GM23248 (cell line): Measurements from ENCODE around the gene MPDZ. TPM values are rescaled to one million over a fixed set of nuclear protein-coding genes. Genes with fewer than 3 reads are reported as not detected.

Experiments
- DNase-seq: peaks from one replicate; pipeline ENCODE4 v3.0.0-alpha.2; 2015
- H2AFZ ChIP-seq: fragments of 200-600 bp; sonication (generic); 2 replicates; pipeline ENCODE4 v1.6.1; 2016; ENCODE audit warnings: antibody characterized with exemption
- H3F3A ChIP-seq: fragments of 200-600 bp; sonication (generic); 2 replicates; pipeline ENCODE4 v1.6.1; 2016; ENCODE audit warnings: mild to moderate bottlenecking, antibody characterized with exemption, mixed run types; ENCODE audit not compliant: insufficient read depth
- H3K27ac ChIP-seq: fragments of 200-600 bp; sonication (generic); 2 replicates; pipeline ENCODE4 v1.5.1; 2016; ENCODE audit warnings: mild to moderate bottlenecking
- H3K27me3 ChIP-seq: fragments of 200-600 bp; sonication (generic); replicated peaks from 2 replicates; pipeline ENCODE4 v1.6.1; 2016; ENCODE audit warnings: mild to moderate bottlenecking; ENCODE audit not compliant: insufficient read depth
- H3K36me3 ChIP-seq: fragments of 200-600 bp; sonication (generic); 2 replicates; pipeline ENCODE4 v1.6.1; 2016; ENCODE audit warnings: low read depth, mild to moderate bottlenecking
- H3K4me1 ChIP-seq: fragments of 200-600 bp; sonication (generic); 2 replicates; pipeline ENCODE4 v1.6.1; 2016; ENCODE audit warnings: mild to moderate bottlenecking; ENCODE audit not compliant: insufficient read depth
- H3K4me2 ChIP-seq: fragments of 200-600 bp; sonication (generic); one replicate; pipeline ENCODE4 v1.6.1; 2016; ENCODE audit warnings: mild to moderate bottlenecking; ENCODE audit not compliant: unreplicated experiment
- H3K4me3 ChIP-seq: fragments of 200-600 bp; sonication (generic); 2 replicates; pipeline ENCODE4 v1.5.1; 2016; ENCODE audit warnings: mild to moderate bottlenecking
- H3K79me2 ChIP-seq: fragments of 200-600 bp; sonication (generic); 2 replicates; pipeline ENCODE4 v1.6.1; 2016; ENCODE audit warnings: mild to moderate bottlenecking; ENCODE audit not compliant: insufficient read depth
- H3K9ac ChIP-seq: fragments of 200-600 bp; sonication (generic); 2 replicates; pipeline ENCODE4 v1.6.1; 2016; ENCODE audit warnings: mild to moderate bottlenecking
- H3K9me2 ChIP-seq: fragments of 200-600 bp; sonication (generic); 2 replicates; pipeline ENCODE4 v1.6.1; 2016; ENCODE audit warnings: mixed run types, mild to moderate bottlenecking, moderate library complexity; ENCODE audit not compliant: insufficient read depth
- H3K9me3 ChIP-seq: fragments of 200-600 bp; sonication (generic); one replicate; pipeline ENCODE4 v1.6.1; 2017; ENCODE audit warnings: low read depth
- H4K20me1 ChIP-seq: fragments of 200-600 bp; sonication (generic); 2 replicates; pipeline ENCODE4 v1.6.0; 2016; ENCODE audit not compliant: insufficient read depth
- EZH2 ChIP-seq: fragments of 200-600 bp; sonication (generic); IDR thresholded peaks from 2 replicates; pipeline ENCODE4 v1.6.1; 2018; ENCODE audit warnings: antibody characterized with exemption, mild to moderate bottlenecking; ENCODE audit not compliant: insufficient read depth, poor library complexity, severe bottlenecking
- EZH2phosphoT487 ChIP-seq: fragments of 200-600 bp; sonication (generic); IDR thresholded peaks from 2 replicates; pipeline ENCODE4 v1.6.1; 2018; ENCODE audit warnings: antibody characterized with exemption, moderate library complexity, mild to moderate bottlenecking, low read depth; ENCODE audit not compliant: insufficient read depth
- WGBS, 2 experiments: methylation state at CpG; one replicate each; pipeline ENCODE4 v1.1.6; 2015 to 2017; ENCODE audit warnings: low lambda C conversion rate in 2 of 2, low coverage in 1 of 2; ENCODE audit errors: missing lambda C conversion rate in 2 of 2; 5-methylcytosine and 5-hydroxymethylcytosine counted together
- in situ Hi-C: fragments of 300-500 bp; cut with MboI; formaldehyde crosslinking; loops from 2 replicates; pipeline ENCODE4 v1.15.0; 2020
- polyA plus RNA-seq: library from polyadenylated mRNA; unstranded; fragments of >200 nt; fragmentation: Nextera tagmentation; extraction: Ambion mirVana; gene quantifications from 2 replicates; pipeline ENCODE4 v1.2.1, GENCODE V29; 2016
- total RNA-seq: library from RNA; depleted of rRNA; stranded (reverse); fragments of >200 nt; shearing (Covaris generic); gene quantifications from 2 replicates; pipeline ENCODE4 v1.2.3, GENCODE V29; 2014

MPDZ gene
- total and polyA plus RNA-seq, 2 experiments from 2014 or later, result 17.2 to 31.9 TPM

GRCh38 chr9:13278023-13278367 lies 1.5 kb downstream of the MPDZ start:
- TF ChIP-seq EZH2phosphoT487, result no peak
- no peak for TF ChIP-seq EZH2
- Histone ChIP-seq H3K9me2 (no peaks in the 10 kb centered on the region), H3K36me3 (no peaks in the 10 kb centered on the region), H3K9ac (peak overlapping the region; percentile 93), H3K27ac (peak overlapping the region; percentile 84), H3K4me2 (peak overlapping the region; percentile 95), H3F3A (peaks cover 55% of the 10 kb centered on the region), H3K4me3 (peak overlapping the region; percentile 89), H3K4me1 (peaks cover 47% of the 10 kb centered on the region), H3K27me3 (no peaks in the 10 kb centered on the region), H3K9me3 (no peaks in the 10 kb centered on the region), H2AFZ (peak overlapping the region; percentile 94), H3K79me2 (peaks cover 57% of the 10 kb centered on the region), H4K20me1 (no peaks in the 10 kb centered on the region)
- no peak for DNase-seq
- 12 to 13% methylated on average over 10 of the region's 10 CpGs for WGBS, 2 experiments
- in situ Hi-C loops, result no loop called here

GRCh38 chr9:13274886-13275641 lies 4.4 kb downstream of the MPDZ start:
- peak overlapping the region; percentile 19 for H3K9ac ChIP-seq
- peak overlapping the region; percentile 20; the same call in 1 of the 2 replicates for H2AFZ ChIP-seq
- peak overlapping the region; percentile 57 for H3K4me2 ChIP-seq
- H3K27ac ChIP-seq, result peak overlapping the region; percentile 78
- no peak for TF ChIP-seq EZH2phosphoT487
- TF ChIP-seq EZH2, result no peak
- no peaks in the 10 kb centered on the region for H4K20me1 ChIP-seq
- H3K36me3 ChIP-seq, result no peaks in the 10 kb centered on the region
- H3K4me1 ChIP-seq, result peaks cover 24% of the 10 kb centered on the region
- H3F3A ChIP-seq, result peaks cover 34% of the 10 kb centered on the region
- H3K4me3 ChIP-seq, result peak overlapping the region; percentile 36
- peak; percentile 73 for DNase-seq
- no peaks in the 10 kb centered on the region for H3K9me2 ChIP-seq
- H3K79me2 ChIP-seq, result peaks cover 86% of the 10 kb centered on the region
- 24 to 32% methylated on average over 4 of the region's 4 CpGs for WGBS, 2 experiments
- in situ Hi-C loops, result no loop called here
- H3K9me3 ChIP-seq, result no peaks in the 10 kb centered on the region
- no peaks in the 10 kb centered on the region for H3K27me3 ChIP-seq

GRCh38 chr9:13270734-13271133 lies 8.8 kb downstream of the MPDZ start:
- in situ Hi-C loops, result no loop called here
- peaks cover 90% of the 10 kb centered on the region for H3K79me2 ChIP-seq
- peaks cover 42% of the 10 kb centered on the region for H3K4me1 ChIP-seq
- H3F3A ChIP-seq, result peaks cover 44% of the 10 kb centered on the region
- no peaks in the 10 kb centered on the region for H3K27me3 ChIP-seq
- WGBS, 2 experiments, result 68 to 82% methylated on average over 1 of the region's 1 CpG
- no peak for DNase-seq
- no peaks in the 10 kb centered on the region for H3K36me3 ChIP-seq
- no peak overlapping the region for H3K4me3 ChIP-seq
- H3K9me3 ChIP-seq, result no peaks in the 10 kb centered on the region
- H3K27ac ChIP-seq, result no peak overlapping the region
- no peak for TF ChIP-seq EZH2
- no peak for TF ChIP-seq EZH2phosphoT487
- no peak overlapping the region for H3K4me2 ChIP-seq
- H3K9ac ChIP-seq, result no peak overlapping the region
- no peak overlapping the region for H2AFZ ChIP-seq
- no peaks in the 10 kb centered on the region for H4K20me1 ChIP-seq
- no peaks in the 10 kb centered on the region for H3K9me2 ChIP-seq

- no peak for DNase-seq
- Histone ChIP-seq H3K9me3 (no peaks in the 10 kb centered on the region), H2AFZ (no peak overlapping the region), H3K36me3 (no peaks in the 10 kb centered on the region), H3K9me2 (no peaks in the 10 kb centered on the region), H3K79me2 (peaks cover 91% of the 10 kb centered on the region), H3K9ac (no peak overlapping the region), H3K4me1 (peaks cover 40% of the 10 kb centered on the region), H3K27me3 (no peaks in the 10 kb centered on the region), H3K27ac (no peak overlapping the region), H3K4me3 (no peak overlapping the region), H4K20me1 (no peaks in the 10 kb centered on the region), H3K4me2 (no peak overlapping the region), H3F3A (peaks cover 35% of the 10 kb centered on the region)
- TF ChIP-seq EZH2, result no peak
- TF ChIP-seq EZH2phosphoT487, result no peak
- 78% methylated on average over 6 of the region's 6 CpGs for WGBS, 2 experiments
- in situ Hi-C loops, result no loop called here
Observed at GRCh38 chr9:13269589-13270452, 9.7 kb downstream of the MPDZ start.
